NCI-H524 treated with DMSO at 0.1 percent for 48 hours (cell line): Measurements from ENCODE around the gene COL27A1.

Experiments used
- DNase-seq: peaks from one replicate; lab custom pipeline; 2025; lab: John Stamatoyannopoulos, UW

COL27A1 gene

DNA sequence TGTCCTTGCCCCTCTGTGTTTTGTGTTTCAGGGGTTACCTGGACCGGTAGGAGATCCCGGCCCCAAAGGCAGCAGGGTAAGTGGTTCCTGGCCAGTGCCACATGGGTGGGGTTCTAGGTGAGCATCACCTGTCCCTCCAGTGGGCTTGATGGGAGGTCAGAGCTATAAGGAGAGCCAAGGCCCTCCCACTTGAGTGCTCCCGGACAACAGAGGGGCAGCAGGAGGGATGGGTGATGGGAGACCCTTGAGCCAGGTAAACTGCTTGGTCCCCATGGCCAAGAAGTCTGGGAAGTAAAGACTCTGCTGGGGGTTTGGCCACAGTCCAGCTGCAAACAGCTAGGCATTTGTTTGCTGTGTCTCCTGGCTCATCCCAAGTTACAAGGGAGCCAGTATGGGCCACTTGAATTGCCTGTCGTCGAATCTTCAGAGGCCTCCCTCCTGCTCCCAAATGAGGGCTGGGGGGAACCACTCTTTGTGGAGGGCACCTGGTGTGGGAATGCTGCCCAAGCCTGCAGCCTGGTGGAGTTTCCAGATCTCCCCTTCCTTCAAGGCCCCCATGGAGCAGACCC is 51.0 kb downstream of the COL27A1 start:
- DNase-seq: no peak

DNA sequence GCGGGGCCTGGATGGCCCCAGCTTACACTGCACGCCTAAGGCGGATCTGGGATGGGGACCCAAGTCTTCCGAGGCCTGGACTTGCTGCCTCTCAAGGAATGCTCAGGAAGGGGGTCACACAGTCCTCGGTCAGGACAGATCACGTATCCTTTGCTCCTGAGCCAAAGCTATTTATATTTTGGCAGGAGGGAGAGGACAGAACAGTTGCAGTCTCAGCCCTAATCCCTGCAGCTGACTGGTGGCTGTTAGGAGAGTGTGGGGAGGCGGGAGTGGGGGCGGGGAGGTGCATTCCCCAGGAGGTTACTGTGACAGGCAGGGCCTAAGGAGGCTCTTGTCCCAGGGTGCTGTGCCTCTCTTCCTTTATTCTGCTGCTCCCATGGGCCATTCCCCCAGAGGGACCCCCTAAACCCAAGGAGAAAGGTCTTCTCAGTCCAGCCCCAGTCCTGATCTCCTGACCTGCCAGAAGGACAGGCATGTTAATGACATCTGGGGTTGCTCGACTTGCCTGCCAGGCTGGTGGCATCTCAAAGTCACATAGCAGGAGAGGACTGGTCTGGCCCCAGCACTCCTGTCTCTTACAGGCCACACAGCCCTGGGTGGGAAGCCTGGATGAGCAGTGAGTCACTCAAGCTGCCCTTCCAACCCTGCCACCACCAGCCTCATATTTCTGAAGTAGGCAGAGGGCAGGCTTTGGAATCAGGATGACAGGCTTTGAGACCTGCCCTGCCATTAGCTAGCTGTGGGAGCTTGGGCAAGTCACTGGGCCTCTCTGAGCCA is 51.9 kb downstream of the COL27A1 start:
- no peak for DNase-seq

DNA sequence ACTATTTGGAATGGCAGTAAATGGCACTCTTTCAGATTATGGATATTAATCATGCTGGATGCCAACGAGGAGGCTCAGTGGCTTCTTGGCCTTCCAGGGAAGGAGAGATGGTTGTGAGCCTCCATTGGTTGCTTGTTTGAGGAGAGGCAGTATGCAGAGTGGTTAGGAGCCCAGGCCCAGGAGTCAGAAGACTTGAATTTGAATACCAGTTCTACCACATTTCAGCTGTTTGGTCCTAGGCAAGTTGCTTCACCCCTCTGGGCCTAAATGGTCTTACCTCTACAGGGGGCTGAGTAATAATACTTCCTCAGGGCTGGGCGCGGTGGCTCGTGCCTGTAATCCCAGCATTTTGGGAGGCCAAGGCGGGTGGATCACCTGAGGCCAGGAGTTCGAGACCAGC is 52.5 kb downstream of the COL27A1 start:
- no peak for DNase-seq

DNA sequence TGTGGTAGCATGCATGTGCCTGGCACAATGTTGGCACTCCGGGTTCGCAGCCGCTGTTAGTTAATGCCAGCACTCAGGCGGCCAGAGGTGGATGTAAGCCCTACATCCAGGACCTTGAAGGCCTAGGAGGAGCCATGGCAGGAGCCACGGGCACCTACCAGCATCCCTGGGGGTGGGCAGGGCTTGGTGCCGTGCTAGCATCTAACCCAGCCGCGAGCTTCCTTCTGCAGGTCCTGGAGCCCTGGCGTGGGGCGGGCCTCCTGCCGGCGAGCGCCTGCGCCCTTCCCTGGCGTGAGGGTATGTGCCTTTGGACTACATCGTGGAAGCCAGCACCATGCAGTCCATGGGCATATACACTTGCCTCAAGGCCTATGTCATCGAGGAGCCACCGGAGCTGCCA is 53.8 kb downstream of the COL27A1 start:
- DNase-seq: no peak

DNA sequence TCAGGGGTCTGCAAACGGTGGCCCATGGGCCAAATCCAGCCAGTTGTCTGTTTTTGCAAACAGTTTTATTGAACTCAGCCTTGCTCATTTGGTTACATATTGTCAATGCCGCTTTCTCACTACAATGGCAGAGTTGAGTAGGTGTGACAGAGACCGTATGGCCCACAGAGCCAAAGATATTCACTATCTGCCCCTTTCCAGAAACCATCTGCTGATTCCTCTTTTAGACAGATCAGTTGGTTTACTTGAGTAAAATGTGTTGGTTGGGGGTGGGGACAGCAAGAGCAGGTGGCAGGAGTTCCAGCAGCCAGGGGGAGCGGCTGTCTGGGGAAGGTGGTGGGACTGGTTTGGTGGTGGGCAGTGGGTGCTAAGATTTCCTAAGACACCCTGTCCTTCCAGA is 54.8 kb downstream of the COL27A1 start:
- DNase-seq: no peak

DNA sequence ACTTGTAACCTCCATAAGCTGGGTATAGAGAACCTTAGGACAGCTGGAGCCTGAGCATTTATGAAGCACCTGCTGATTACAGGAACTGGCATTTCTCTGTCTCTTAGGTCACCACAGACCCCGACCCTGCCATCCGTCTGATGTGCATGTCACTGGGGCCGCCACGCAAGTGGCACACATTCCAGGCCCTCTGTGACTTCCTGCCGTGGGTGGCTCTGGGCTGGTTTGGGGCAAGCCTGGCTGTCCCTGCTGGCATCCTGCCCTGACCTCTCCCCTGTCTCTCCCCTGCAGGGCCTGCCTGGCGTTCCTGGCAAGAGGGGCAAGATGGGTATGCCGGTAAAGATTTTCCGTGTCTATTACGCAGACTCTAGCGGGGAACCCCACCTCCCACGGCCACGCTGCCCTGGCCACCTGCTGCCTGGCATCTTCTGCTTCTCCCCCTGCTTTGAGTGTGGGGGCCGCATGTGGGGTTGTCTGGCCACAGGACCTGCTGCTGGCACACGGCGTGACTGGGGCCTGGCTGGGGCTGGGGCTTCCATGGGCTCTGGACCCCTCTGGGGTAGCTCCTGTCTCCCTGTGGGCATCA is 55.4 kb downstream of the COL27A1 start:
- DNase-seq: no peak

- no peak for DNase-seq
Measured at GRCh38 chr9:114212826-114213225, 57.5 kb downstream of the COL27A1 start.

- no peak for DNase-seq
Measured at GRCh38 chr9:114213566-114213965, 58.2 kb downstream of the COL27A1 start.

DNA sequence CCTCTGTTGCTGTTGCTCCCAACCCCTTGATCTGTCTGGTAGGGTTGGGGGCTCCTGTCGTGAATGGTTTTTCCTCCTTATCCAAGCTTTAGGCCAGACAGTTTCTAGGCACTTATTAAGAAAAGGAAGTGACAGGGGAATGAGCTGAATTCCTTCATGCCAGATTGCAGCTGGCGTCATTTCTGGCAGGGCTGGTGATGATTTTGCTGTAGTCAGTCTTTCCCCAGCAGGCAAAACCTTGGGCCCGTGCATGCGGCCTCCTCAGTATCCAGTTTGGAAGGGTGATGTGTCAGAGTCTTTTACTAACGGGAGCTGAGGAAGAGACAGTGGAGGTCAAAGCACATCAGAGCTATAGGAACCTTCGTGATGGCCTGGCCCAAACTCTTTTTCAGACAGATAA is 58.8 kb downstream of the COL27A1 start:
- DNase-seq: no peak

DNA sequence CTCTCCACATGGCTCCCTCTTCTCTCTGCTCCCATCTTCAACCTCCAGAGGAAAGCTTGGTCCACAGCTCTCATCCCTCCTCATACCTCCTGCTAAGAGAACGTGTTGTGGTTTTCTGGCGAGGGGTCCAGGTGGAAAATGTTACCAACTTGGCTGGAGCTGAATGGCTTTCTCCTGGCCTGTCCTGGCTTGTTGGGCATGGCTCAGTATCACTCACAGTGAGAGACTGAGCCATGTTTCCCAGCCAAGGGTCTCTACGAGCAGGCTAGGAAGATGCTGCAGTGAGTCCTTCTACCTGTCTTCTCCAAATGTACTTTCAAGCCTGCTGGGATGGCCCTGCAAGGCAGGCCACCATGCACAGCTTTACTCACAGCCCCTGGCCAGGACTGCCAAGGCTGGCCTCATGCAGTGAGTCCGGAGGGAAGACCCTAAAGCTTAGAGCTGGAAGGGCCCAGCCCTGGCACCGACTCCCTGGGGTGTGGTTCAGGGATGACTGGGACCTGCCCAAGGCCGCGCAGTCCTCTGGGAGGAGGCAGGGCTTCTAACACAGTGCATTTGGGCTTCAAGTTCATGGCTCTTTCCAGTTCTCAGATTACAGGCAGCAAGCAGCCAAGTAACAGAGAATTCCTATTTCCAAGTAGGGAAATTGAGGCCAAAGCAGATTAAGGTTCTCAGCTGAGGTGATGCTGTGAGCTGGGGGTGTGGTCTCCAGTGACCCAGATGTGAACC is 59.5 kb downstream of the COL27A1 start:
- DNase-seq: no peak

GRCh38 chr9:114216081-114216480 is 60.7 kb downstream of the COL27A1 start:
- peak; percentile 32 for DNase-seq

DNA sequence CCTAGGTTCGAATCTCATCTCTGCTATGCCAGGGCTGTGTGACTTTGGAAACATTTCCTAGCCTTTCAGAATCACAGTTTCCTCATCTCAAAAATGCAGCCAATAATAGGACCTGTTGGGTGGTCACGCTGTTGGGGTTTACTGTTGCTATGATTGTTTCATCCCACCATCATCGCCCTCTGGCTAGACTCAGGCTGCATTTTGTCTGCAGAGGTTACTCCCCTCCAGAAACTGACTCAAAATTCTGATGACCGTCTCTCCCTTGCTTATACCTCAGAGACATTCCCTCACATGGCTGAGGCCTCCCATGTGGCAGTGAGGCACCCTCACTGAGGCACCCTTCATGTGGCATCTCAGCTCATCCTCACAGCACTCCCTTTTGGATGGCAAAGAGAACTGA is 61.6 kb downstream of the COL27A1 start:
- DNase-seq: no peak

- DNase-seq: no peak
Measured at GRCh38 chr9:114218264-114219120, 63.2 kb downstream of the COL27A1 start.

DNA sequence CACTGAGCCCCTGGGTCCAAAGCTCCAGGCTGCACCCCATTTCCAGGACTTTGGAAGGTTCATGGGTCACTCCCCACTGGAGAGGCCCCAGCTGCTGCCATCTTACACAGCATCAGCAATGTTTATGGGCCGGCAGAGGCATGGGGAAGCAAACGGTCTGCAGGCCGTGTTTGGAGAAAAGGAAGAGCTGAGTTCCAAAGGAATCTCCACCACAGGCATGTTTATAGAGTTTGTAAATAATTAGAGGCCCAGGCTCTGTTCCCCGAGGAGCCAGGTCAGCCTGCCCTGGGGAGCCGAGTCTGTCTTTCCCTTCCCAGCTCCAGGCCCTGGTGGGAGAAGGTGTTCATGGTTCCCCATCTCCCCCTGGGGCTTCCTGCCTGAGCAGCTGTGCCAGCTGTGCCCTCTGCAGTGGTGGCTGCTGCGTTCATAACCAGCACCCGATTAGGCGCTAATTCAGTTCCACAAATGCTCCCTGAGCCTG is 64.8 kb downstream of the COL27A1 start:
- no peak for DNase-seq

GRCh38 chr9:114221706-114222465 is 66.5 kb downstream of the COL27A1 start:
- no peak for DNase-seq

DNA sequence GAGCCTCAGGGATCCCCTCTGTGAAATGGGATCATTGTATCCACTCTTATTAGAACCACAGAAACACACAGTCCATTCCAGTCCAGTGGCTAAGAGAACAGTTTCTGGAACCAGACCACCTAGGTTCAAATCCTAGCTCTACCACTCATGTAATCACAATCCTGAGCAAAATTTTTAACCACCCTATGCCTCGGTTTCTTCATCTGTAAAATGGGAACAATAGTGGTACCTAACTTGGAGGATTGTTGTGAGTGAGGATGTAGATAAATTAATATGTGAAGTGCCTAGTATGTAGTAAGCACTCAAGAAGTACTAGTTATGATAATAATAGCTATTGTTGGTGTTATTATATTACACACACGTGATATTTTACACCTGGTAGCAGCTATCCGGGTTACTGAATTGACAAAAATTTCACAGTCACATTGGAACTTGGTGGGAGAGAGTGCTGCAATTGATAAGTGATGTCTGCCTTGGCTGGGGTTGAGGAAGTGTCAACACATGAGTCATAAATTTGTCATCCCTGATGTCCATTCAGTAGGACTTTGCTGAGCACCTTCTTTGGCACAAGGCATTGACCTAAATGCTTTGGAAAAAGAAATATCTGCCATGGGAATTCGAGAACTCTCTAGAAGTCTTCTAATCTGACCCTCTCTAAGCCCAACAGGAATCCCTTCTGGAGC is 68.4 kb downstream of the COL27A1 start:
- no peak for DNase-seq

GRCh38 chr9:114224247-114224610 is 68.9 kb downstream of the COL27A1 start:
- DNase-seq: no peak

- DNase-seq: no peak
Measured at GRCh38 chr9:114225561-114226212, 70.3 kb downstream of the COL27A1 start.

- no peak for DNase-seq
Measured at GRCh38 chr9:114226246-114227055, 71.1 kb downstream of the COL27A1 start.
